Hepatic stellate cell (primary cell): ENCODE measurements around the gene NOP53.
"Not testable (repeated sequence)": the region's sequence is repeated elsewhere in the genome, so short reads cannot be mapped to it uniquely, and the experiment has no call there.

ENCODE experiments used
- DNase-seq: peaks from one replicate; pipeline ENCODE4 v3.0.0; 2011; ENCODE audit warnings: low spot score

NOP53 gene

GRCh38 chr19:47777245-47778048 is 32.1 kb downstream of the NOP53 start:
- DNase-seq = not testable (repeated sequence)

DNA sequence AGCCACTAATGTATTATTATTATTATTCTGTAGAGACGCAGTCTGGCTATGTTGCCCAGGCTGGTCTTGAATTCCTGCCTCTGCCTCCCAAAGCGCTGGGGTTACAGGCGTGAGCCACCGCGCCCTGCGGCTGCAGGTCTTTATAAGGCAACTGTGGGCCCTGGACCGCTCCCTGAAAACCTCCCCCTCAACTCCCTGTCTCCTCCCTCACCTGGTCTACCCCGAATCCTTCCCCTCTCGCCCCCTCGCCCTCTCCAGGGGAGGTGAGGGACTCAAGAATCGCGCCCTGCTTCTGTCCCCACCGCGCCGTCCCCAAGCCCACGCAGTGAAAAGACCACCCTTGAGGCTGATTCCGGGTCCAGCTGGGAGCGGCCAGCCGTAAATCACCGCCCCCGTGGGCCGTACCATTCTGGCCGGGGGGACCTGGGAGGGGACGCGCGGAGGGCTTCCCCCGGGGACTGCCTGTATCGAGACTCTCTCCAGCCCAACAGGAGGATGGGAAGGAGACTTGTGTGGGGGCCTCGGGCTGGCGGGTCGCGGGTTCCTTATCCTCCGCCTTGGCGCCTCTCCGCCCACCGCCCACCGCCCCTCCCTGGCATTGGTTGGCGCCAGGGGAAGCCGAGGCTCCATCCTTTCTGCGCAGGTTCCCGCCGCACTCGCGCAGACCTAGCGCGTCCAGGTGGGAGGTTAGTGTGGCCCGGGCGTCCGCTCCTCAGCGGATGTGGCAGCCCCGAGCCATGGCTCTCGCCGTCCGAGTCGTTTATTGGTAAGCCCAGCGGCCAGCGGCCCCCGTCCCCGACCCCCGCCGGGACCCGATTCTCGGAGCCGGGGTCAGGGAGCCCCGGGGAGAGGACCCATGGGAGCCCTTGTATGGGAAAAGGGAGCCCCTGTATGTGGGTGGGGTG is 33.0 kb downstream of the NOP53 start, which contains the start of gene SELENOW:
SELENOW (plus strand) TSS at position 655 of the 905 bp plus-strand sequence; CDS start at position 738, 83 bp downstream.
- DNase-seq = peak; percentile 88

DNA sequence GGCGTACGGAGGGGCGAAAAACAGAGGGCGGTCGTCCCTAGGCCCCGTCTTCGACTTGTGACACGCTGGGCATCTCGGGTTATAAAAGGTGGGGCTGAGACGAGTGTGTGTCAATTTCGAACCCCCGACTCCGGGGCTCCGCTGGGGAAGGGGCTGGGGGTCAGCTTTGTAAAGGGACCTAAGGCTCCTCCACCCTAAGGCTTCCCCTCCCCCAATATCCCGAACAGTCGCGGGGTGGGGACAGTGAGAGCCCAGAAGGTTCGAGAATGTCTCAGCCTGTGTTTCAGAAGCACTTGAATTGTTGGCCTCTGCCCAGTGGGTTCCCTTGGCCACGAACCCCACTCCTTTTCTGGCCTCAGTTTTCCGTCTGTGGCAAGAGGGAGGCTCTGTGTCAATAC is 33.6 kb downstream of the NOP53 start:
- DNase-seq = no peak

- peak; percentile 66 for DNase-seq
These were observed 34.3 kb downstream of the NOP53 start for GRCh38 chr19:47779524-47780214.

DNA sequence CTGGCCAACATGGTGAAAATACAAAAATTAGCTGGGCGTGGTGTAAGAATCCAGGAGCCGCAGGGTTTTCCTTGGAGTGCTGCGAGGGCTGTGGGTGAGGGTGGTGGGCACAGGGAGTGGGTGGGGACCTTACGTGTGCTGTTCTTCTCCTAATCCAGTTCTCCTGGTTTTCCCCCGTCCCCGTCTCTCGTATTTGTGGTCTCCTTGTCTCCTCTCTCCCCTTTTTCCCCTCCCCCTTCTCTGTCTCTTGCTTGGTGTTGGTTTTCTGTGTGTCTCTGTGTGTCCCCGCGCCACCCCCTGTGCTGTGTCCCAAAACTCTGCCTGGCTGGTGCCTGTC is 34.8 kb downstream of the NOP53 start:
- DNase-seq = no peak

DNA sequence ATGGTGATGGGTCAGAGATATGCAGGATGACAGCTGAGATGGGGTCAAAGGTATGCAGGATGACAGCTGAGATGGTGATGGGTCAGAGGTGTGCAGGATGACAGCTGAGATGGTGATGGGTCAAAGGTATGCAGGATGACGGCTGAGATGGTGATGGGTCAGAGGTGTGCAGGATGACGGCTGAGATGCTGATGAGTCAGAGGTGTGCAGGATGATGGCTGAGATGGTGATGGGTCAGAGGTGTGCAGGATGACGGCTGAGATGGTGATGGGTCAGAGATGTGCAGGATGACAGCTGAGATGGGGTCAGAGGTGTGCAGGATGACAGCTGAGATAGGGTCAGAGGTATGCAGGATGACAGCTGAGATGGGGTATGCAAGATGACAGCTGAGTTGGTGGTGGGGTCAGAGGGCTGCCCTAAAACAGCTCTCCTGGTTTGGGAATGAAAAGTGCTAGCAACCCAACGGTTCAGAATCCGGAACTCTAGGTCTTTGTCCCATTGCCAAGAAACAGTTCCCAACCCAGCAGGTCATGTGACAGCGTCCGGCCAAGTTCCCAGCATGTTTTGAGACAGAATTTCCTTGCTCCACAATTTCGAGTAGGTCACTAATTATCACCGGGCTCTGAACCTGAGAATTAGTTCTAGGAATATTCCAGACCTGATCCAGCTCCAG is 36.4 kb downstream of the NOP53 start:
- no peak for DNase-seq

GRCh38 chr19:47786566-47786965 is 41.2 kb downstream of the NOP53 start:
- DNase-seq = no peak

- DNase-seq = not testable (repeated sequence)
These were observed 42.0 kb downstream of the NOP53 start for GRCh38 chr19:47787307-47787706.

DNA sequence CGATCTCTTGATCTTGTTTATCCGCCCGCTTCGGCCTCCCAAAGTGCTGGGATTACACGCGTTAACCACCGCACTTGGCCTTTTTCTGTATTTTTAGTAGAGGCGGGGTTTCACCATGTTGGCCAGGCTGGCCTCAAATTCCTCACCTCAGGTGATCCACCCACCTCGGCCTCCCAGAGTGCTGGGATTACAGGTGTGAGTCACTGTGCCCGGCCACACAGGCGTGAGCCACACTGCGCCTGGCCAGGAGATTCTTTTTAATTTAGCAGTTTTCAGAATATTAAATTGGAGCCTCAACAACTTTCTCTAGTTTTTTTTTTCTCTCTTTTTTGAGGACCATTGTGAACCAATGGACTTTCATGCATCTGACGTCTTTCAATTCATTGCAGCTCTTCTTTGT is 44.5 kb downstream of the NOP53 start:
- DNase-seq = not testable (repeated sequence)

DNA sequence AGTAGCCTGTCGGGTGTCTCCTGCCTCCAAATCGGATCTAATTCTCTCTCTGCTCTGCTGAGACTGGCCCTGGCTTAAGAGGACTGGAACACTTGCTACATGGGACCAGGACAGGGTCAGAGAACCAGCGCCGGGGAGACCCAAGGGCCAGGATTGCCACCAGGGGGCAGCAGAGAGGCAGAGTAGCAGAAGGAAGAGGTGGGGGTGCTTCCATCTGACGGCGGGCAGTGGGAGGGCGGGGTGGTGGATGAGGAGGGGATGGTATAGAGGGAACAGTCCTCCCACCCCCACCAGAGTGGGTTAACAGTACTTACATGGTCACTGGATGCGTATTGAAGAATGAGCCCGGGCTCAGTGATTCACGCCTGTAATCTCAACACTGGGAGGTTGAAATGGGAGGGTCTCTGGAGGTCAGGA is 45.1 kb downstream of the NOP53 start:
- peak; percentile 75 for DNase-seq

DNA sequence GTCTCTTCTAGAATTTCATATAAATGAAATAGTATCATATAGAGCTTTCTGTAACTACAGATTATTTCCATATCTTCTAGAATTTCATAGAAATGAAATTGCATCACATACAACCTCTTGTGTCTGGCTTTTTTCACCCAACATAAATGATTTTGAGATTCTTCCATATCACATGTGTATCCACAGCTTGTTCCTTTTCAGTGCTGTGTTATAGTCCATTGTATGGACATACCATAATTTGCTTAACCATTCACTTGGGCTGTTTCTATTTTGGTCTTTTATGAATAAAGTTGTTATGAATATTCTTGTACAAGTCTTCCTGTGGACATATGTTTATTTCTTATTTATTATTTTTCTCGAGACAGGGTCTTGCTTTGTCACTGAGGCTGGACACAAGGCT is 47.3 kb downstream of the NOP53 start:
- no peak for DNase-seq

DNA sequence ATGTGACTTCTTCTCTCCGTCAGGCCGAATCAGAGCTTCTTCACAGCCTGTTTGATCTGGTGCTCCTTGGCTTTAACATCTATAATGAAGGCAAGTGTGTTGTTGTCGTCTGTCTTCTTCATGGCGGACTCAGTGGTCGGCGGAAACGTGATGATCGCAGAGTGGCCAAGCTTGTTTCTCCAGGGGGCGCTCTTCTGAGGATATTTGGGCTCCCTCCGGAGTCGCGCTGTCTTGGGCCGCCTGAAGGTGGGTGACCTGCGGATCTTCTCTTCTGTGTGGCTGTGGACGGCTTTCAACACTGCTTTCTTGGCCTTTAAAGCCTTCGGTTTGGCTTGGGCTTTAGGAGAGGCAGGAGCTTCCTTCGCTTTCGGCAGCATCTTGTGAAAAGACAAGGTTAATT is 49.2 kb downstream of the NOP53 start:
- DNase-seq = no peak

DNA sequence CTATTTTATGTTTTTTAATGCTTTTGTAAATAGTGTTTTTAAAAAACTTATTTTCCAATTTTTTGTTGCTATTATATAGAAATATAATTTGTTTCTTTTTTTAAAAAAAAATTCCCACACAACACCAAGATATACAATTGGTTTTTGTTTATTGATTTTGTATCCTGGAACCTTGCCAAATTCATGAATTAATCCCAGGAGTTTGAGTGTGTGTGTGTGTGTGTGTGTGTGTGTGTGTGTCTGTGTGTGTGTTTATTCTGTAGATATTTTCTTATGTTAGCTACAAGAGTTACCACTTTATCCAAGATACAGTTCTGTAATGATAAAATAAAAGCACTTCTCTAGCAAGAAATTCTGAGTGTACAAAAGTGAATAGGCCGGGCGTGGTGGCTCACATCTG is 51.4 kb downstream of the NOP53 start:
- no peak for DNase-seq

- DNase-seq = no peak
These were observed 52.9 kb downstream of the NOP53 start for GRCh38 chr19:47797996-47798903.

DNA sequence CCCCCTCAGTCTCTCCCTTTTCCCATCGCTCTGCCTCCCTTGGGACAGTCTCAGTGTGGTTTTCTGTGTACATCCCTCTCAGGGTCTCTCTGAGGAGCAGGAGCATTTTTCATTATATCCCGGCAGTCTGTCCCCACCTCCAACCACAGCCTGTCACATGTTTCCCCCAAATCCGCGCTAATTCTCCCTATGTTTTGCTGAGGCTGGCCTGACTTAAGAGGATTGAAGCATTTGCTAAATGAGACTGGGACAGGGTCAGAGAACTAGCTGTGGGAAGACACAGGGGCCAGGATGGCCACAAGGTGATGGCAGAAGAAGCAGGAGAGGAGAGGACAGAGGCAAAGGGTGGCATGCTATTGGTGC is 53.5 kb downstream of the NOP53 start:
- DNase-seq = no peak

DNA sequence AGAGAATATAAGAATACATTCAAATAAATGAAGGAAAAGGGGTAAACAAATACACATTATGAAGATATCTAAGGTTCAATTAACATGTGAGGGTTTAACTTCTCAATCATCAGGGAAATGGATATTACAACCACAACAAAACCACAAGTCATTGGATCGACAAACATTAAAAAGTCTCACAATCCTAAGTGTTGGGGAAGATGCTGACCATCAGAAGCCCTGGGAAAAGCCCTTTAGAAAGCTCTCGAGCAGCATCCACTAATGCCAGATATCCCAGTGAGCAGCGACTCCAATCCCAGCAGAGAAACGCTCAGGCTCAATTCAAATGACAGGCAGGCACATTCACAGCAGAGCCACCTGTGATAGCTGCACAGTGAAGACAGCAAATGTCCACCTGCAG is 55.9 kb downstream of the NOP53 start:
- no peak for DNase-seq

DNA sequence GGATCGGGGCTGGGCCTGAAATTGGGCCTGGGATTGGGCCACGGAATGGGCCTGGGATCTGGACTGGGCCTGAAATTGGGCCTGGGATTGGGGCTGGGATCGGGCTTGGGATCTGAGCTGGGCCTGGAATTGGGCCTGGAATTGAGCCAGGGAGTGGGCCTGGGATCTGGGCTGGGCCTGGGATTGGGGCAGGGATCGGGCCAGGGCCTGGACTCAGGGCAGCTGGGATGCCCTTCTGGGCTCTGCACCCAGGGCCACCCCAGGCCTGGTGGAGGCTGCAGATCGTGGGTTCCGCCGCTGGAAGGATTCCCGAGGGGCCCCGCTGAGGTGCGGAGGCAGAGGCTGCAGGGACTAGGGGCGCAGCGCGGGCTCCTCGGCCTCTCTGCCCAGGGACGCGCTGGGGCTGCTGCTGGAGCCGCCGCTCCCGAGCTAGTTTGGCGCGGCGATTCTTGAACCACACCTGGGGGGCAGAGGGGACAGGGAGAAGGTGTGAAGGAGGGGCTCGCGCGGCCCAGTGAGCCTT is 57.2 kb downstream of the NOP53 start:
- DNase-seq = no peak

- DNase-seq = not testable (repeated sequence)
These were observed 57.8 kb downstream of the NOP53 start for GRCh38 chr19:47803148-47803547.

DNA sequence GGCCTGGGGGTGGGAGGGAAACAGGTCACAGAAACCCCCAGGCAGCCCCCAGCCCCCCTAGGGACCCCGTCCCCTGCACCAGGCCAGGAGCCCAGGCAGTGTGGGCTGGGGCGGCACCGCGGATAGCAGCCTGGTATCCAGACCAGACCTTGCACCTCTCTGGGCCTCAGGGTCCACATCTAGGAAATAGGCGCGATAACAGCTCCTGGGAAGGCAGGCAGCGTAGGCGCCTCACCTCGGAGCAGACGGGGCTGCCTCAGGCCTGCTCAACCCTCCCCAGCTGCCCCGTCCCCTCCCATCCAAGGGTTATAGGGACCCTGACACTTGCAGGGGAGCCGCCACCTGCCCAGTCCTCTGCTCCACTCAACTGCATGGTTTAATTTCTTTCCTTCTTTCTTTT is 58.3 kb downstream of the NOP53 start:
- DNase-seq = not testable (repeated sequence)

DNA sequence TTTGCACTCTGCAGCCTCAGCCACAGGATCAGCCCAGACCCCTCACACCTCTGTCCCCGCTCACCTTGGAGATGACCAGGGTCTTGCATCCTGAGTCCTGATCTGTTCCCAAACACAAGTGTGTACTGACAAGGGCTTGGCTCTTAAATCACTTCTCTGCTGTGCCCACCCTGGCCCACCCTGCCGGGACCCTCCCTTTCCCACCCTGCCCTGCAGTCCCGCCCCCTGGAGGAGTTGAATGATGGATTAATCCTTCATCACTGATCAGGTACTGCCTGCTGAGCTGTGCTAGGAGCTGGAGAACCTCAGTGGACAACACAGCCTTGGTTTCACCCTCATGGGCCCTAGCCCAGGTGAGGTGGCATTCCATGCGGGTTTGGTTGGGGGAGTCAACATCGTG is 59.1 kb downstream of the NOP53 start, which contains the start of gene TPRX1:
TPRX1 (minus strand) TSS at position 101 of the 400 bp plus-strand sequence; CDS start at position 89, 12 bp downstream.
- not testable (repeated sequence) for DNase-seq
